ENCODE data around the gene CFAP107.

Gene CFAP107

GRCh38 chr1:12756768-12757413 lies 10.9 kb downstream of the CFAP107 start:
- Histone ChIP-seq H3K79me1 (ENCODE audit: low read length) (no peaks in the 10 kb centered on the region), H2BK15ac (replicated peaks; ENCODE audit: low read depth) (no peak overlapping the region), H3K23ac (ENCODE audit: low read length) (no peak overlapping the region), H2BK5ac (ENCODE audit: low read length) (no peak overlapping the region), H3K4me3 (ENCODE audit: low read length) (no peak overlapping the region), H3K4ac (ENCODE audit: low read depth, low read length) (no peak overlapping the region), H3K79me2 (ENCODE audit: control insufficient read depth, insufficient read depth, low read length) (no peaks in the 10 kb centered on the region), H2AK5ac (ENCODE audit: low read length) (no peak overlapping the region), H3K36me3 (ENCODE audit: control insufficient read depth, insufficient read depth, low read length) (no peaks in the 10 kb centered on the region), H2BK120ac (ENCODE audit: low read depth, low read length) (no peak overlapping the region), H3K56ac (ENCODE audit: low read length) (no peak overlapping the region), H3K4me2 (ENCODE audit: low read length) (no peak overlapping the region), H4K8ac (ENCODE audit: low read depth, low read length) (no peak overlapping the region), H4K5ac (ENCODE audit: low read length) (no peak overlapping the region), H3K27me3 (ENCODE audit: insufficient read depth, low read length, poor library complexity) (no peaks in the 10 kb centered on the region), H3K27ac (ENCODE audit: low read depth, low read length) (no peak overlapping the region), H3K18ac (ENCODE audit: low read length) (no peak overlapping the region), H3K9ac (ENCODE audit: low read length) (no peak overlapping the region), H3K4me1 (ENCODE audit: control insufficient read depth, low read depth, low read length) (no peaks in the 10 kb centered on the region)
- no peak for DNase-seq
- no CpG with 5 or more reads among the region's 6 CpGs for WGBS (ENCODE audit: extremely low coverage, insufficient coverage, low lambda C conversion rate)

GRCh38 chr1:12757836-12758235 lies 11.8 kb downstream of the CFAP107 start:
- WGBS (ENCODE audit: extremely low coverage, insufficient coverage, low lambda C conversion rate): no CpG with 5 or more reads among the region's 6 CpGs

GRCh38 chr1:12760256-12760795 lies 14.3 kb downstream of the CFAP107 start:
- H3K27me3 ChIP-seq (ENCODE audit: insufficient read depth, low read length, poor library complexity): no peaks in the 10 kb centered on the region
- no peak overlapping the region for H2BK5ac ChIP-seq (ENCODE audit: low read length)
- H3K4me2 ChIP-seq (ENCODE audit: low read length): no peak overlapping the region
- no peak overlapping the region for H3K23ac ChIP-seq (ENCODE audit: low read length)
- WGBS (ENCODE audit: extremely low coverage, insufficient coverage, low lambda C conversion rate): no CpG with 5 or more reads among the region's 7 CpGs
- H4K5ac ChIP-seq (ENCODE audit: low read length): no peak overlapping the region
- H2BK120ac ChIP-seq (ENCODE audit: low read depth, low read length): no peak overlapping the region
- H3K9ac ChIP-seq (ENCODE audit: low read length): no peak overlapping the region
- no peaks in the 10 kb centered on the region for H3K79me1 ChIP-seq (ENCODE audit: low read length)
- no peak overlapping the region for H2BK15ac ChIP-seq (replicated peaks; ENCODE audit: low read depth)
- H3K18ac ChIP-seq (ENCODE audit: low read length): no peak overlapping the region
- H3K27ac ChIP-seq (ENCODE audit: low read depth, low read length): no peak overlapping the region
- H3K4me1 ChIP-seq (ENCODE audit: control insufficient read depth, low read depth, low read length): no peaks in the 10 kb centered on the region
- no peak overlapping the region for H3K4ac ChIP-seq (ENCODE audit: low read depth, low read length)
- no peak overlapping the region for H3K56ac ChIP-seq (ENCODE audit: low read length)
- H2AK5ac ChIP-seq (ENCODE audit: low read length): no peak overlapping the region
- no peak overlapping the region for H3K4me3 ChIP-seq (ENCODE audit: low read length)
- H3K79me2 ChIP-seq (ENCODE audit: control insufficient read depth, insufficient read depth, low read length): no peaks in the 10 kb centered on the region
- H4K8ac ChIP-seq (ENCODE audit: low read depth, low read length): no peak overlapping the region
- H3K36me3 ChIP-seq (ENCODE audit: control insufficient read depth, insufficient read depth, low read length): no peaks in the 10 kb centered on the region
- peak; percentile 42 for DNase-seq

More at GRCh38 chr1:12757836-12758235, 11.8 kb downstream of the CFAP107 start:
- Histone ChIP-seq H3K36me3 (ENCODE audit: control insufficient read depth, insufficient read depth, low read length) (no peaks in the 10 kb centered on the region), H2BK120ac (ENCODE audit: low read depth, low read length) (no peak overlapping the region), H3K4me3 (ENCODE audit: low read length) (no peak overlapping the region), H3K27me3 (ENCODE audit: insufficient read depth, low read length, poor library complexity) (no peaks in the 10 kb centered on the region), H3K79me2 (ENCODE audit: control insufficient read depth, insufficient read depth, low read length) (no peaks in the 10 kb centered on the region), H2BK5ac (ENCODE audit: low read length) (no peak overlapping the region), H3K23ac (ENCODE audit: low read length) (no peak overlapping the region), H3K4me1 (ENCODE audit: control insufficient read depth, low read depth, low read length) (no peaks in the 10 kb centered on the region), H3K4me2 (ENCODE audit: low read length) (no peak overlapping the region), H3K18ac (ENCODE audit: low read length) (no peak overlapping the region), H3K79me1 (ENCODE audit: low read length) (no peaks in the 10 kb centered on the region), H3K56ac (ENCODE audit: low read length) (no peak overlapping the region), H2BK15ac (replicated peaks; ENCODE audit: low read depth) (no peak overlapping the region), H4K8ac (ENCODE audit: low read depth, low read length) (no peak overlapping the region), H2AK5ac (ENCODE audit: low read length) (no peak overlapping the region), H3K27ac (ENCODE audit: low read depth, low read length) (no peak overlapping the region), H3K4ac (ENCODE audit: low read depth, low read length) (no peak overlapping the region), H4K5ac (ENCODE audit: low read length) (no peak overlapping the region), H3K9ac (ENCODE audit: low read length) (no peak overlapping the region)
- DNase-seq: no peak

GRCh38 chr1:12761781-12762180 lies 15.8 kb downstream of the CFAP107 start:
- no peaks in the 10 kb centered on the region for H3K79me1 ChIP-seq (ENCODE audit: low read length)
- no peak overlapping the region for H2BK120ac ChIP-seq (ENCODE audit: low read depth, low read length)
- no peak overlapping the region for H3K9ac ChIP-seq (ENCODE audit: low read length)
- H2AK5ac ChIP-seq (ENCODE audit: low read length): no peak overlapping the region
- H3K36me3 ChIP-seq (ENCODE audit: control insufficient read depth, insufficient read depth, low read length): no peaks in the 10 kb centered on the region
- no peaks in the 10 kb centered on the region for H3K79me2 ChIP-seq (ENCODE audit: control insufficient read depth, insufficient read depth, low read length)
- no CpG with 5 or more reads among the region's 5 CpGs for WGBS (ENCODE audit: extremely low coverage, insufficient coverage, low lambda C conversion rate)
- H3K23ac ChIP-seq (ENCODE audit: low read length): no peak overlapping the region
- H4K5ac ChIP-seq (ENCODE audit: low read length): no peak overlapping the region
- H3K27me3 ChIP-seq (ENCODE audit: insufficient read depth, low read length, poor library complexity): no peaks in the 10 kb centered on the region
- no peak overlapping the region for H3K56ac ChIP-seq (ENCODE audit: low read length)
- no peak overlapping the region for H2BK15ac ChIP-seq (replicated peaks; ENCODE audit: low read depth)
- no peak for DNase-seq
- H3K4ac ChIP-seq (ENCODE audit: low read depth, low read length): no peak overlapping the region
- no peak overlapping the region for H3K27ac ChIP-seq (ENCODE audit: low read depth, low read length)
- H2BK5ac ChIP-seq (ENCODE audit: low read length): no peak overlapping the region
- H3K18ac ChIP-seq (ENCODE audit: low read length): no peak overlapping the region
- no peak overlapping the region for H3K4me2 ChIP-seq (ENCODE audit: low read length)
- no peaks in the 10 kb centered on the region for H3K4me1 ChIP-seq (ENCODE audit: control insufficient read depth, low read depth, low read length)
- H3K4me3 ChIP-seq (ENCODE audit: low read length): no peak overlapping the region
- H4K8ac ChIP-seq (ENCODE audit: low read depth, low read length): no peak overlapping the region

- Histone ChIP-seq H2BK120ac (ENCODE audit: low read depth, low read length) (no peak overlapping the region), H3K27ac (ENCODE audit: low read depth, low read length) (no peak overlapping the region), H4K5ac (ENCODE audit: low read length) (no peak overlapping the region), H4K8ac (ENCODE audit: low read depth, low read length) (no peak overlapping the region), H3K4ac (ENCODE audit: low read depth, low read length) (no peak overlapping the region), H3K36me3 (ENCODE audit: control insufficient read depth, insufficient read depth, low read length) (no peaks in the 10 kb centered on the region), H3K56ac (ENCODE audit: low read length) (no peak overlapping the region), H3K4me2 (ENCODE audit: low read length) (no peak overlapping the region), H3K79me1 (ENCODE audit: low read length) (no peaks in the 10 kb centered on the region), H3K23ac (ENCODE audit: low read length) (no peak overlapping the region), H3K18ac (ENCODE audit: low read length) (no peak overlapping the region), H3K27me3 (ENCODE audit: insufficient read depth, low read length, poor library complexity) (no peaks in the 10 kb centered on the region), H2AK5ac (ENCODE audit: low read length) (no peak overlapping the region), H2BK15ac (replicated peaks; ENCODE audit: low read depth) (no peak overlapping the region), H3K4me3 (ENCODE audit: low read length) (no peak overlapping the region), H2BK5ac (ENCODE audit: low read length) (no peak overlapping the region), H3K9ac (ENCODE audit: low read length) (no peak overlapping the region), H3K4me1 (ENCODE audit: control insufficient read depth, low read depth, low read length) (no peaks in the 10 kb centered on the region), H3K79me2 (ENCODE audit: control insufficient read depth, insufficient read depth, low read length) (no peaks in the 10 kb centered on the region)
- no peak for DNase-seq
- WGBS (ENCODE audit: extremely low coverage, insufficient coverage, low lambda C conversion rate): no CpG with 5 or more reads among the region's 7 CpGs
Measured at GRCh38 chr1:12762766-12763165, 16.8 kb downstream of the CFAP107 start.

- no peak overlapping the region for H2AK5ac ChIP-seq (ENCODE audit: low read length)
- H3K27me3 ChIP-seq (ENCODE audit: insufficient read depth, low read length, poor library complexity): no peaks in the 10 kb centered on the region
- no peak overlapping the region for H4K5ac ChIP-seq (ENCODE audit: low read length)
- H3K4ac ChIP-seq (ENCODE audit: low read depth, low read length): no peak overlapping the region
- no peak overlapping the region for H2BK15ac ChIP-seq (replicated peaks; ENCODE audit: low read depth)
- H3K79me2 ChIP-seq (ENCODE audit: control insufficient read depth, insufficient read depth, low read length): no peaks in the 10 kb centered on the region
- H3K4me1 ChIP-seq (ENCODE audit: control insufficient read depth, low read depth, low read length): no peaks in the 10 kb centered on the region
- H2BK120ac ChIP-seq (ENCODE audit: low read depth, low read length): no peak overlapping the region
- H3K79me1 ChIP-seq (ENCODE audit: low read length): no peaks in the 10 kb centered on the region
- no peak overlapping the region for H2BK5ac ChIP-seq (ENCODE audit: low read length)
- no peak overlapping the region for H3K18ac ChIP-seq (ENCODE audit: low read length)
- no CpG with 5 or more reads among the region's 4 CpGs for WGBS (ENCODE audit: extremely low coverage, insufficient coverage, low lambda C conversion rate)
- H3K36me3 ChIP-seq (ENCODE audit: control insufficient read depth, insufficient read depth, low read length): no peaks in the 10 kb centered on the region
- H4K8ac ChIP-seq (ENCODE audit: low read depth, low read length): no peak overlapping the region
- H3K9ac ChIP-seq (ENCODE audit: low read length): no peak overlapping the region
- H3K23ac ChIP-seq (ENCODE audit: low read length): no peak overlapping the region
- H3K4me3 ChIP-seq (ENCODE audit: low read length): no peak overlapping the region
- no peak for DNase-seq
- no peak overlapping the region for H3K4me2 ChIP-seq (ENCODE audit: low read length)
- H3K27ac ChIP-seq (ENCODE audit: low read depth, low read length): no peak overlapping the region
- no peak overlapping the region for H3K56ac ChIP-seq (ENCODE audit: low read length)
Measured at GRCh38 chr1:12763479-12763878, 17.5 kb downstream of the CFAP107 start.
